ENCODE measurements around the gene MEF2B. TPM values are rescaled to one million over a fixed set of nuclear protein-coding genes. Genes with fewer than 3 reads are reported as not detected.

Gene MEF2B
- total and polyA plus RNA-seq, 2 experiments from 2014 or later: 7.4 to 8.3 TPM

DNA sequence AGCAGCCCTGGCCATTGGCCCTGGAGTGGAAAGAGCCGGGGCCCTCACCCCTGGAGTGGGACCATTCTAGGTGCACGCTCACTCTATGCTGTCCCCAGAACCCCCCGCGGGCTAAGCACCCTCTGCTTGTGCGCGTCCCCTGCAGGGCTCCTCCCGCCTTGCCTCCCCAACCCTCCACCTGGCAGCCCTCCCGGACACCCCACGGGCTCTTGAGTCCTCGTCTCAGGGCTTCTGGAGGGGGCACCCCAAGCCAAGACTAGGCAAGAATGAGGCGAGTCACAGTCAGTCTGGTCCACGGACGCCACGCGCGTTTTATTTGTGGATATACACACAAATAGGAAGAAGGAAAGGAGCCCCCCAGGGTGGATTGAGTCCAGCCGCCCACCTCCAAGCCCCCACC lies 24.8 kb downstream of the MEF2B start:
- Histone ChIP-seq H3K4me1 (ENCODE audit: insufficient read depth) (no peaks in the 10 kb centered on the region), H3K27ac (ENCODE audit: low read depth) (no peak overlapping the region), H3K4me3 (peak overlapping the region; percentile 40; the same call in 1 of the 2 replicates), H3K79me2 (replicated peaks; ENCODE audit: insufficient read depth) (no peaks in the 10 kb centered on the region), H2AFZ (0 out of 2 replicates have a peak overlapping the region, but pooled peaks have one; percentile 94), H3K9me2 (ENCODE audit: insufficient read depth) (no peaks in the 10 kb centered on the region), H3K27me3 (ENCODE audit: insufficient read depth) (no peaks in the 10 kb centered on the region), H4K20me1 (replicated peaks; ENCODE audit: insufficient read depth) (no peaks in the 10 kb centered on the region), H3F3A (replicated peaks; ENCODE audit: low read depth) (no peaks in the 10 kb centered on the region), H3K36me3 (ENCODE audit: insufficient read depth) (no peaks in the 10 kb centered on the region), H3K4me2 (peak overlapping the region; percentile 74)
- ATAC-seq (no peak), DNase-seq (ENCODE audit: low spot score) (no peak)
- Mint-ChIP-seq H3K4me3 (no peak overlapping the region), H3K36me3 (ENCODE audit: low read depth) (peaks cover 8% of the 10 kb centered on the region; the same call in 2 of the 3 replicates), H3K27ac (no peak overlapping the region), H3K4me1 (no peaks in the 10 kb centered on the region), H3K27me3 (ENCODE audit: insufficient read depth, low read depth, poor library complexity) (peaks cover 19% of the 10 kb centered on the region), H3K9me3 (no peaks in the 10 kb centered on the region)
- TF ChIP-seq NANOG (IDR thresholded peaks at IDR 0.05; ENCODE audit: borderline replicate concordance) (no peak), ZNF331 (CRISPR knock-in tag; IDR thresholded peaks at IDR 0.05; ENCODE audit: low read depth) (no peak), JUNB (IDR thresholded peaks at IDR 0.05; ENCODE audit: unreplicated experiment) (no peak), EZH2phosphoT487 (IDR thresholded peaks at IDR 0.05; ENCODE audit: unreplicated experiment) (no peak), EZH2 (IDR thresholded peaks at IDR 0.05; ENCODE audit: low read depth, unreplicated experiment) (no peak), STAT1 (IDR thresholded peaks at IDR 0.05; ENCODE audit: unreplicated experiment) (no peak), ZNF114 (CRISPR knock-in tag; IDR thresholded peaks at IDR 0.05) (no peak)
- TF ChIP-seq, protein P1, sequence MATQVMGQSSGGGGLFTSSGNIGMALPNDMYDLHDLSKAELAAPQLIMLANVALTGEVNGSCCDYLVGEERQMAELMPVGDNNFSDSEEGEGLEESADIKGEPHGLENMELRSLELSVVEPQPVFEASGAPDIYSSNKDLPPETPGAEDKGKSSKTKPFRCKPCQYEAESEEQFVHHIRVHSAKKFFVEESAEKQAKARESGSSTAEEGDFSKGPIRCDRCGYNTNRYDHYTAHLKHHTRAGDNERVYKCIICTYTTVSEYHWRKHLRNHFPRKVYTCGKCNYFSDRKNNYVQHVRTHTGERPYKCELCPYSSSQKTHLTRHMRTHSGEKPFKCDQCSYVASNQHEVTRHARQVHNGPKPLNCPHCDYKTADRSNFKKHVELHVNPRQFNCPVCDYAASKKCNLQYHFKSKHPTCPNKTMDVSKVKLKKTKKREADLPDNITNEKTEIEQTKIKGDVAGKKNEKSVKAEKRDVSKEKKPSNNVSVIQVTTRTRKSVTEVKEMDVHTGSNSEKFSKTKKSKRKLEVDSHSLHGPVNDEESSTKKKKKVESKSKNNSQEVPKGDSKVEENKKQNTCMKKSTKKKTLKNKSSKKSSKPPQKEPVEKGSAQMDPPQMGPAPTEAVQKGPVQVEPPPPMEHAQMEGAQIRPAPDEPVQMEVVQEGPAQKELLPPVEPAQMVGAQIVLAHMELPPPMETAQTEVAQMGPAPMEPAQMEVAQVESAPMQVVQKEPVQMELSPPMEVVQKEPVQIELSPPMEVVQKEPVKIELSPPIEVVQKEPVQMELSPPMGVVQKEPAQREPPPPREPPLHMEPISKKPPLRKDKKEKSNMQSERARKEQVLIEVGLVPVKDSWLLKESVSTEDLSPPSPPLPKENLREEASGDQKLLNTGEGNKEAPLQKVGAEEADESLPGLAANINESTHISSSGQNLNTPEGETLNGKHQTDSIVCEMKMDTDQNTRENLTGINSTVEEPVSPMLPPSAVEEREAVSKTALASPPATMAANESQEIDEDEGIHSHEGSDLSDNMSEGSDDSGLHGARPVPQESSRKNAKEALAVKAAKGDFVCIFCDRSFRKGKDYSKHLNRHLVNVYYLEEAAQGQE (IDR thresholded peaks at IDR 0.05; ENCODE audit: unreplicated experiment): no peak
- TF ChIP-seq, protein P2, sequence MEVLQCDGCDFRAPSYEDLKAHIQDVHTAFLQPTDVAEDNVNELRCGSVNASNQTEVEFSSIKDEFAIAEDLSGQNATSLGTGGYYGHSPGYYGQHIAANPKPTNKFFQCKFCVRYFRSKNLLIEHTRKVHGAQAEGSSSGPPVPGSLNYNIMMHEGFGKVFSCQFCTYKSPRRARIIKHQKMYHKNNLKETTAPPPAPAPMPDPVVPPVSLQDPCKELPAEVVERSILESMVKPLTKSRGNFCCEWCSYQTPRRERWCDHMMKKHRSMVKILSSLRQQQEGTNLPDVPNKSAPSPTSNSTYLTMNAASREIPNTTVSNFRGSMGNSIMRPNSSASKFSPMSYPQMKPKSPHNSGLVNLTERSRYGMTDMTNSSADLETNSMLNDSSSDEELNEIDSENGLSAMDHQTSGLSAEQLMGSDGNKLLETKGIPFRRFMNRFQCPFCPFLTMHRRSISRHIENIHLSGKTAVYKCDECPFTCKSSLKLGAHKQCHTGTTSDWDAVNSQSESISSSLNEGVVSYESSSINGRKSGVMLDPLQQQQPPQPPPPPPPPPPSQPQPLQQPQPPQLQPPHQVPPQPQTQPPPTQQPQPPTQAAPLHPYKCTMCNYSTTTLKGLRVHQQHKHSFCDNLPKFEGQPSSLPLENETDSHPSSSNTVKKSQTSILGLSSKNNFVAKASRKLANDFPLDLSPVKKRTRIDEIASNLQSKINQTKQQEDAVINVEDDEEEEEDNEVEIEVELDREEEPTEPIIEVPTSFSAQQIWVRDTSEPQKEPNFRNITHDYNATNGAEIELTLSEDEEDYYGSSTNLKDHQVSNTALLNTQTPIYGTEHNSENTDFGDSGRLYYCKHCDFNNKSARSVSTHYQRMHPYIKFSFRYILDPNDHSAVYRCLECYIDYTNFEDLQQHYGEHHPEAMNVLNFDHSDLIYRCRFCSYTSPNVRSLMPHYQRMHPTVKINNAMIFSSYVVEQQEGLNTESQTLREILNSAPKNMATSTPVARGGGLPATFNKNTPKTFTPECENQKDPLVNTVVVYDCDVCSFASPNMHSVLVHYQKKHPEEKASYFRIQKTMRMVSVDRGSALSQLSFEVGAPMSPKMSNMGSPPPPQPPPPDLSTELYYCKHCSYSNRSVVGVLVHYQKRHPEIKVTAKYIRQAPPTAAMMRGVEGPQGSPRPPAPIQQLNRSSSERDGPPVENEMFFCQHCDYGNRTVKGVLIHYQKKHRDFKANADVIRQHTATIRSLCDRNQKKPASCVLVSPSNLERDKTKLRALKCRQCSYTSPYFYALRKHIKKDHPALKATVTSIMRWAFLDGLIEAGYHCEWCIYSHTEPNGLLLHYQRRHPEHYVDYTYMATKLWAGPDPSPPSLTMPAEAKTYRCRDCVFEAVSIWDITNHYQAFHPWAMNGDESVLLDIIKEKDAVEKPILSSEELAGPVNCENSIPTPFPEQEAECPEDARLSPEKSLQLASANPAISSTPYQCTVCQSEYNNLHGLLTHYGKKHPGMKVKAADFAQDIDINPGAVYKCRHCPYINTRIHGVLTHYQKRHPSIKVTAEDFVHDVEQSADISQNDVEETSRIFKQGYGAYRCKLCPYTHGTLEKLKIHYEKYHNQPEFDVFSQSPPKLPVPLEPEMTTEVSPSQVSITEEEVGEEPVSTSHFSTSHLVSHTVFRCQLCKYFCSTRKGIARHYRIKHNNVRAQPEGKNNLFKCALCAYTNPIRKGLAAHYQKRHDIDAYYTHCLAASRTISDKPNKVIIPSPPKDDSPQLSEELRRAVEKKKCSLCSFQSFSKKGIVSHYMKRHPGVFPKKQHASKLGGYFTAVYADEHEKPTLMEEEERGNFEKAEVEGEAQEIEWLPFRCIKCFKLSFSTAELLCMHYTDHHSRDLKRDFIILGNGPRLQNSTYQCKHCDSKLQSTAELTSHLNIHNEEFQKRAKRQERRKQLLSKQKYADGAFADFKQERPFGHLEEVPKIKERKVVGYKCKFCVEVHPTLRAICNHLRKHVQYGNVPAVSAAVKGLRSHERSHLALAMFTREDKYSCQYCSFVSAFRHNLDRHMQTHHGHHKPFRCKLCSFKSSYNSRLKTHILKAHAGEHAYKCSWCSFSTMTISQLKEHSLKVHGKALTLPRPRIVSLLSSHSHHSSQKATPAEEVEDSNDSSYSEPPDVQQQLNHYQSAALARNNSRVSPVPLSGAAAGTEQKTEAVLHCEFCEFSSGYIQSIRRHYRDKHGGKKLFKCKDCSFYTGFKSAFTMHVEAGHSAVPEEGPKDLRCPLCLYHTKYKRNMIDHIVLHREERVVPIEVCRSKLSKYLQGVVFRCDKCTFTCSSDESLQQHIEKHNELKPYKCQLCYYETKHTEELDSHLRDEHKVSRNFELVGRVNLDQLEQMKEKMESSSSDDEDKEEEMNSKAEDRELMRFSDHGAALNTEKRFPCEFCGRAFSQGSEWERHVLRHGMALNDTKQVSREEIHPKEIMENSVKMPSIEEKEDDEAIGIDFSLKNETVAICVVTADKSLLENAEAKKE (CRISPR knock-in tag; IDR thresholded peaks at IDR 0.05): no peak
- TF ChIP-seq, protein P3, sequence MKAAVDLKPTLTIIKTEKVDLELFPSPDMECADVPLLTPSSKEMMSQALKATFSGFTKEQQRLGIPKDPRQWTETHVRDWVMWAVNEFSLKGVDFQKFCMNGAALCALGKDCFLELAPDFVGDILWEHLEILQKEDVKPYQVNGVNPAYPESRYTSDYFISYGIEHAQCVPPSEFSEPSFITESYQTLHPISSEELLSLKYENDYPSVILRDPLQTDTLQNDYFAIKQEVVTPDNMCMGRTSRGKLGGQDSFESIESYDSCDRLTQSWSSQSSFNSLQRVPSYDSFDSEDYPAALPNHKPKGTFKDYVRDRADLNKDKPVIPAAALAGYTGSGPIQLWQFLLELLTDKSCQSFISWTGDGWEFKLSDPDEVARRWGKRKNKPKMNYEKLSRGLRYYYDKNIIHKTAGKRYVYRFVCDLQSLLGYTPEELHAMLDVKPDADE (IDR thresholded peaks at IDR 0.05): no peak
